Stimulated activated CD4-positive, alpha-beta T cell treated with anti-CD3 and anti-CD28 coated beads, Interleukin-2, amount 100 ng/mL, for 48 hours (primary cell): ENCODE data around the gene SOX30.

Source experiments
- DNase-seq, 2 donors: peaks; one replicate each; pipeline ENCODE4 v3.0.0-alpha.2; 2020

Gene SOX30

GRCh38 chr5:157607371-157608161, 44.7 kb downstream of the SOX30 start:
- peak in 1 of 2 donors; percentile 37 for DNase-seq

GRCh38 chr5:157606046-157606445, 46.2 kb downstream of the SOX30 start:
- DNase-seq = no peak

GRCh38 chr5:157603333-157604190, 48.7 kb downstream of the SOX30 start:
- DNase-seq = peak; percentile 35 to 46

- DNase-seq = peak in 1 of 2 donors; percentile 31
These were observed 49.7 kb downstream of the SOX30 start for GRCh38 chr5:157602505-157602904.

GRCh38 chr5:157600252-157600651, 52.0 kb downstream of the SOX30 start:
- DNase-seq = no peak

GRCh38 chr5:157599565-157599964, 52.7 kb downstream of the SOX30 start:
- DNase-seq = no peak

GRCh38 chr5:157598350-157598936, 53.8 kb downstream of the SOX30 start:
- DNase-seq = no peak

GRCh38 chr5:157597277-157597676, 55.0 kb downstream of the SOX30 start:
- no peak for DNase-seq

- DNase-seq = peak; percentile 34 to 43
These were observed 55.8 kb downstream of the SOX30 start for GRCh38 chr5:157596487-157596886.

- DNase-seq = no peak
These were observed 57.4 kb downstream of the SOX30 start for GRCh38 chr5:157594675-157595459.

- no peak for DNase-seq
These were observed 58.0 kb downstream of the SOX30 start for GRCh38 chr5:157594257-157594656.

GRCh38 chr5:157593052-157593757, 59.0 kb downstream of the SOX30 start:
- no peak for DNase-seq

- DNase-seq = no peak
These were observed 59.6 kb downstream of the SOX30 start for GRCh38 chr5:157592594-157592993.

- DNase-seq = no peak
These were observed 61.8 kb downstream of the SOX30 start for GRCh38 chr5:157590478-157590877.

GRCh38 chr5:157584628-157585027, 67.6 kb downstream of the SOX30 start:
- no peak for DNase-seq

- DNase-seq = no peak
These were observed 69.3 kb downstream of the SOX30 start for GRCh38 chr5:157582731-157583620.

- DNase-seq = no peak
These were observed 70.3 kb downstream of the SOX30 start for GRCh38 chr5:157581901-157582300.

GRCh38 chr5:157578079-157578780, 74.0 kb downstream of the SOX30 start:
- no peak for DNase-seq

GRCh38 chr5:157576678-157577077, 75.6 kb downstream of the SOX30 start:
- DNase-seq = no peak
